Small intestine (tissue), 7 donors: ENCODE results near the gene SLC6A18. TPM values are rescaled to one million over a fixed set of nuclear protein-coding genes. Genes with fewer than 3 reads are reported as not detected.

Experiments
- DNase-seq, 2 donors: peaks; one replicate each; pipeline versions ENCODE4 v3.0.0 to v3.0.0-alpha.2; 2013
- FAIRE-seq: peaks from 2 replicates; lab custom pipeline; 2012; peaks lifted over from hg19 to GRCh38; lab: Jason Lieb, UNC
- H3K27ac ChIP-seq, 3 donors: one replicate each; pipeline ENCODE4 v1.5.1; 2013; ENCODE audit warnings: low read length in 2 of 3, mild to moderate bottlenecking in 2 of 3, control low read depth in 1 of 3, inconsistent platforms in 1 of 3, low read depth in 1 of 3, moderate library complexity in 1 of 3
- H3K27me3 ChIP-seq, 3 donors: one replicate each; pipeline ENCODE4 v1.6.1; 2013; ENCODE audit warnings: low read length in 3 of 3, inconsistent platforms in 1 of 3; ENCODE audit not compliant: control insufficient read depth in 3 of 3, insufficient read depth in 3 of 3
- H3K36me3 ChIP-seq, 3 donors: one replicate each; pipeline ENCODE4 v1.6.1; 2013; ENCODE audit warnings: low read length in 3 of 3, inconsistent platforms in 1 of 3, low read depth in 1 of 3, mild to moderate bottlenecking in 1 of 3, moderate library complexity in 1 of 3; ENCODE audit not compliant: control insufficient read depth in 3 of 3, insufficient read depth in 2 of 3
- H3K4me1 ChIP-seq, 3 donors: one replicate each; pipeline ENCODE4 v1.6.1; 2013; ENCODE audit warnings: low read length in 2 of 3, inconsistent platforms in 1 of 3, low read depth in 1 of 3, mild to moderate bottlenecking in 1 of 3, moderate library complexity in 1 of 3; ENCODE audit not compliant: control insufficient read depth in 3 of 3, insufficient read depth in 2 of 3
- H3K4me3 ChIP-seq, 3 donors: one replicate each; pipeline ENCODE4 v1.5.1; 2013; ENCODE audit warnings: low read length in 3 of 3, control low read depth in 1 of 3, inconsistent platforms in 1 of 3, low read depth in 1 of 3, mild to moderate bottlenecking in 1 of 3, moderate library complexity in 1 of 3
- H3K9me3 ChIP-seq, 2 donors: one replicate each; pipeline ENCODE4 v1.6.1; 2013; ENCODE audit warnings: low read depth in 1 of 2, low read length in 1 of 2; ENCODE audit not compliant: control insufficient read depth in 2 of 2, insufficient read depth in 1 of 2
- WGBS, 3 donors: extraction: QIAGEN DNeasy Blood & Tissue Kit; methylation state at CpG; one replicate each; pipeline ENCODE4 v1.1.7; 2013; 5-methylcytosine and 5-hydroxymethylcytosine counted together
- polyA plus RNA-seq, 4 donors: library from polyadenylated mRNA; stranded (reverse) in 3 of 4; unstranded in 1 of 4; fragments of 200-250 nt in 3 of 4; fragments of 120-200 nt in 1 of 4; gene quantifications; one replicate each; pipeline versions ENCODE4 v1.2.1 to v1.2.3, GENCODE V29; 2013
- donor health status: healthy with polysubstance abuse.
- donor health status: control.
- donor health status: control.
- donor health status: Bipolar disorder and iron deficiency.
- donor health status: healthy.

Gene SLC6A18
- polyA plus RNA-seq, 4 donors: 0.04 TPM; not detected in 2

- no peak overlapping the region for H3K27ac ChIP-seq
- DNase-seq (no peak), FAIRE-seq (no peak)
- peaks cover 0 to 4% of the 10 kb centered on the region in 2 donors for H3K9me3 ChIP-seq
- peaks cover 0 to 2% (median 0%) of the 10 kb centered on the region in 3 donors for H3K36me3 ChIP-seq
- no peak overlapping the region for H3K4me3 ChIP-seq
- peaks cover 0 to 2% (median 0%) of the 10 kb centered on the region in 3 donors for H3K27me3 ChIP-seq
- peaks cover 0 to 23% (median 16%) of the 10 kb centered on the region in 3 donors for H3K4me1 ChIP-seq
- WGBS, 3 donors: 75 to 90% (median 88%) methylated on average over 12 of the region's 12 CpGs
These were observed 34.9 kb upstream of the SLC6A18 start for GRCh38 chr5:1190278-1190677.

- Histone ChIP-seq H3K27me3 (peaks cover 0 to 2% (median 0%) of the 10 kb centered on the region in 3 donors), H3K27ac (no peak overlapping the region), H3K4me1 (peaks cover 0 to 18% (median 16%) of the 10 kb centered on the region in 3 donors), H3K9me3 (peaks cover 0 to 4% of the 10 kb centered on the region in 2 donors), H3K4me3 (no peak overlapping the region), H3K36me3 (peaks cover 0 to 5% (median 0%) of the 10 kb centered on the region in 3 donors)
- FAIRE-seq (no peak), DNase-seq (no peak)
- 33 to 64% (median 53%) methylated on average over 6 of the region's 6 CpGs for WGBS, 3 donors
These were observed 34.3 kb upstream of the SLC6A18 start for GRCh38 chr5:1190837-1191239.

GRCh38 chr5:1192971-1193590, 32.1 kb upstream of the SLC6A18 start:
- DNase-seq (no peak), FAIRE-seq (no peak)
- peaks cover 0 to 2% (median 0%) of the 10 kb centered on the region in 3 donors for H3K27me3 ChIP-seq
- H3K27ac ChIP-seq: no peak overlapping the region
- 74 to 84% (median 77%) methylated on average over 18 of the region's 18 CpGs for WGBS, 3 donors
- peaks cover 0 to 11% (median 0%) of the 10 kb centered on the region in 3 donors for H3K36me3 ChIP-seq
- H3K9me3 ChIP-seq: peaks cover 0 to 7% of the 10 kb centered on the region in 2 donors
- H3K4me3 ChIP-seq: no peak overlapping the region
- H3K4me1 ChIP-seq: no peaks in the 10 kb centered on the region

- DNase-seq: no peak
- 82 to 85% (median 84%) methylated on average over 28 of the region's 28 CpGs for WGBS, 3 donors
- H3K36me3 ChIP-seq: peaks cover 0 to 11% (median 0%) of the 10 kb centered on the region in 3 donors
- no peak for FAIRE-seq
- H3K4me3 ChIP-seq: no peak overlapping the region
- peaks cover 0 to 3% (median 0%) of the 10 kb centered on the region in 3 donors for H3K4me1 ChIP-seq
- H3K27ac ChIP-seq: no peak overlapping the region
- peaks cover 0 to 2% (median 0%) of the 10 kb centered on the region in 3 donors for H3K27me3 ChIP-seq
- H3K9me3 ChIP-seq: peaks cover 0 to 7% of the 10 kb centered on the region in 2 donors
These were observed 31.6 kb upstream of the SLC6A18 start for GRCh38 chr5:1193591-1193985.

- Histone ChIP-seq H3K4me3 (no peak overlapping the region), H3K27me3 (peaks cover 0 to 2% (median 0%) of the 10 kb centered on the region in 3 donors), H3K4me1 (peaks cover 0 to 10% (median 0%) of the 10 kb centered on the region in 3 donors), H3K27ac (no peak overlapping the region), H3K36me3 (peaks cover 0 to 11% (median 0%) of the 10 kb centered on the region in 3 donors), H3K9me3 (peaks cover 0 to 7% of the 10 kb centered on the region in 2 donors)
- DNase-seq (no peak), FAIRE-seq (no peak)
- 91% methylated on average over 6 of the region's 6 CpGs for WGBS, 3 donors
These were observed 30.8 kb upstream of the SLC6A18 start for GRCh38 chr5:1194378-1194777.

GRCh38 chr5:1195439-1195838, 29.7 kb upstream of the SLC6A18 start:
- H3K4me3 ChIP-seq: no peak overlapping the region
- H3K36me3 ChIP-seq: peaks cover 0 to 11% (median 0%) of the 10 kb centered on the region in 3 donors
- H3K27me3 ChIP-seq: peaks cover 0 to 2% (median 0%) of the 10 kb centered on the region in 3 donors
- no peak for DNase-seq
- no peak for FAIRE-seq
- 91 to 98% (median 91%) methylated on average over 5 of the region's 5 CpGs for WGBS, 3 donors
- peaks cover 0 to 7% of the 10 kb centered on the region in 2 donors for H3K9me3 ChIP-seq
- no peak overlapping the region for H3K27ac ChIP-seq
- H3K4me1 ChIP-seq: peaks cover 0 to 18% (median 0%) of the 10 kb centered on the region in 3 donors

- no peak for DNase-seq
- FAIRE-seq: no peak
- 87 to 91% (median 88%) methylated on average over 24 of the region's 24 CpGs for WGBS, 3 donors
These were observed 29.3 kb upstream of the SLC6A18 start for GRCh38 chr5:1195916-1196315.

GRCh38 chr5:1196562-1196961, 28.6 kb upstream of the SLC6A18 start:
- no peak for DNase-seq
- Histone ChIP-seq H3K36me3 (peaks cover 0 to 11% (median 0%) of the 10 kb centered on the region in 3 donors), H3K27ac (no peak overlapping the region), H3K27me3 (peaks cover 0 to 2% (median 0%) of the 10 kb centered on the region in 3 donors), H3K4me3 (no peak overlapping the region), H3K9me3 (peaks cover 0 to 7% of the 10 kb centered on the region in 2 donors), H3K4me1 (peaks cover 0 to 27% (median 0%) of the 10 kb centered on the region in 3 donors)
- FAIRE-seq: no peak
- 72 to 93% (median 86%) methylated on average over 1 of the region's 1 CpG for WGBS, 3 donors

More at GRCh38 chr5:1195916-1196315, 29.3 kb upstream of the SLC6A18 start:
- no peak overlapping the region for H3K27ac ChIP-seq
- H3K4me3 ChIP-seq: no peak overlapping the region
- peaks cover 0 to 11% (median 0%) of the 10 kb centered on the region in 3 donors for H3K36me3 ChIP-seq
- peaks cover 0 to 23% (median 0%) of the 10 kb centered on the region in 3 donors for H3K4me1 ChIP-seq
- peaks cover 0 to 7% of the 10 kb centered on the region in 2 donors for H3K9me3 ChIP-seq
- peaks cover 0 to 2% (median 0%) of the 10 kb centered on the region in 3 donors for H3K27me3 ChIP-seq
